Lower lobe of right lung (tissue), 2 donors: ENCODE data around the gene PRKN. TPM values are rescaled to one million over a fixed set of nuclear protein-coding genes. Genes with fewer than 3 reads are reported as not detected.

ENCODE experiments used
- ATAC-seq, 2 donors: fragments of 200-7000 bp; cut with Tn5 transposase; one replicate each; pipeline ENCODE4 v1.9.1; 2020 to 2022; ENCODE audit warnings: mild to moderate bottlenecking in 2 of 2, moderate library complexity in 2 of 2
- DNase-seq: peaks from one replicate; pipeline ENCODE4 v3.0.0-alpha.2; 2020
- H3K27ac ChIP-seq: fragments of 200-600 bp; one replicate; pipeline ENCODE4 v1.8.0; 2022
- H3K27me3 ChIP-seq: fragments of 200-600 bp; one replicate; pipeline ENCODE4 v1.8.0; 2022; ENCODE audit warnings: low read depth
- H3K36me3 ChIP-seq: fragments of 200-600 bp; one replicate; pipeline ENCODE4 v1.8.0; 2022; ENCODE audit warnings: mild to moderate bottlenecking
- H3K4me1 ChIP-seq: fragments of 200-600 bp; one replicate; pipeline ENCODE4 v1.8.0; 2022
- H3K4me3 ChIP-seq: fragments of 200-600 bp; one replicate; pipeline ENCODE4 v1.8.0; 2022; ENCODE audit warnings: mild to moderate bottlenecking
- H3K9me3 ChIP-seq: fragments of 200-600 bp; one replicate; pipeline ENCODE4 v1.8.0; 2022
- CTCF ChIP-seq: fragments of 200-600 bp; IDR thresholded peaks from one replicate; pipeline ENCODE4 v1.8.0; 2022; ENCODE audit warnings: antibody characterized with exemption, mild to moderate bottlenecking
- intact Hi-C: fragments of 100-400 bp; cut with DNase I; formaldehyde crosslinking; loops from one replicate; pipeline ENCODE4 v1.11.0; 2022
- total RNA-seq: library from RNA; stranded (reverse); fragmentation: NEBNext Ultra II Directional; extraction: Animal tissue kit (Norgen Biotek cat#: 25700); gene quantifications from one replicate; pipeline ENCODE4 v1.2.1, GENCODE V29; 2021
- donor health status: DM: no; HTN: yes; CAD: no; lungs with severe emphysema.

PRKN gene
- total RNA-seq, 1 donor from 2014 or later, result 6.1 TPM

- intact Hi-C loops, result no loop called here
- no peaks in the 10 kb centered on the region for H3K27me3 ChIP-seq
- DNase-seq, result no peak
- H3K9me3 ChIP-seq, result no peaks in the 10 kb centered on the region
- no peaks in the 10 kb centered on the region for H3K4me1 ChIP-seq
- no peak overlapping the region for H3K4me3 ChIP-seq
- ATAC-seq, result no peak
- no peak for TF ChIP-seq CTCF
- H3K27ac ChIP-seq, result no peak overlapping the region
- H3K36me3 ChIP-seq, result no peaks in the 10 kb centered on the region
Measured at GRCh38 chr6:162264581-162264980, 463.0 kb downstream of the PRKN start.

DNA sequence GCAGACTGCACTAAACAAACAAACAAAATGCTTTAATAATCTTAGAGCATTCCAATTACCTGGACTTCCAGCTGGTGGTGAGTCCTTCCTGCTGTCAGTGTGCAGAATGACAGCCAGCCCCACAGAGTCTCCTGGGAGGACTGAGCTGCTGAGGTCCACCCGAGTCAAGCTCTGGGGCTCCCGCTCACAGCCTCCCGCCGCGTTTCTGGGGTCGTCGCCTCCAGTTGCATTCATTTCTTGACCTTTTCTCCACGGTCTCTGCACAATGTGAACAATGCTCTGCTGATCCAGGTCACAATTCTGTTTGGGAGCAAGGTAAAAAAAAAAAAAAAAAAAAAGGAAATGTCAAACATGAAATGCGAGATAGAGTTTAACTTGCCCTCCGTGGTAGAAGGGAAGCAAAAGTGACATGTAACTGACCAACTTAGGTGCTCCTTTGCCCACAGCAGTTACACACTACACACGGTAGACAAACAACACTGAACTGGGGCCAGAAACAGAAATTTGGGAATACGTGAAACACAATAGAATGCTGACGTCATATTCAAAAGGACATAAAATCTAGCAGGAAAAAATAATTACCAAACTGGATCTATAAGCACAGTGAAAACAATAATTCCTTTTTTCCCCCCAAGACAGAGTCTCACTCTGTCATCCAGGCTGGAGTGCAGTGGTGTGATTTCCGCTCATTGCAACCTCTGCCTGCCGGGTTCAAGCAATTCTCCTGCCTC, 464.9 kb downstream of the PRKN start:
- Histone ChIP-seq H3K9me3 (no peaks in the 10 kb centered on the region), H3K4me1 (no peaks in the 10 kb centered on the region), H3K36me3 (no peaks in the 10 kb centered on the region), H3K27me3 (no peaks in the 10 kb centered on the region), H3K4me3 (no peak overlapping the region), H3K27ac (no peak overlapping the region)
- DNase-seq (no peak), ATAC-seq (no peak)
- TF ChIP-seq CTCF, result no peak
- intact Hi-C loops, result no loop called here

GRCh38 chr6:162261598-162261997, 466.0 kb downstream of the PRKN start:
- Histone ChIP-seq H3K27ac (no peak overlapping the region), H3K4me1 (no peaks in the 10 kb centered on the region), H3K36me3 (no peaks in the 10 kb centered on the region), H3K4me3 (no peak overlapping the region), H3K27me3 (no peaks in the 10 kb centered on the region), H3K9me3 (no peaks in the 10 kb centered on the region)
- TF ChIP-seq CTCF, result no peak
- ATAC-seq, result no peak
- no peak for DNase-seq
- intact Hi-C loops, result no loop called here

DNA sequence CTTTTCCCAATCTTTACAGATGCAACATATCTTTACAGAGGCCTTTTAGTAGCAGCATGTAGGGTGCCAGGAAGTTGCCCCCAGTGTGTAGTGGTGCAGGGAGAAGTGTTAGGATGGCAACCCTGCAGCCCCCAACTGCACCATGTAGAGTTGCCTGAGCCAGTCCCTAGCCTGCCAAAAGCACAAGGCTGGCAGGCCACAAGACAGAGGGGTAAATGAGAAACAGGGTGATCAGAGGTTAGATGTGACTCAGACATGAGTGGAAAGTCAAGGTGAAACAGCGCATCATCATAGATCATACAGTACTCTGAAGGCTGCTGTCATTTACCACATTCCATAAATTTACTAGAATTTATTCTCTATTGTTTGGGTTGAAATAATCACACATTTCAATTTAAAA, 467.5 kb downstream of the PRKN start:
- intact Hi-C loops, result no loop called here
- H3K4me1 ChIP-seq, result no peaks in the 10 kb centered on the region

GRCh38 chr6:162258647-162259046, 468.9 kb downstream of the PRKN start:
- no peak for DNase-seq

More for the DNA sequence above, 467.5 kb downstream of the PRKN start:
- Histone ChIP-seq H3K9me3 (no peaks in the 10 kb centered on the region), H3K27ac (no peak overlapping the region), H3K4me3 (no peak overlapping the region), H3K36me3 (no peaks in the 10 kb centered on the region), H3K27me3 (no peaks in the 10 kb centered on the region)
- no peak for TF ChIP-seq CTCF
- no peak for DNase-seq
- no peak for ATAC-seq

More at GRCh38 chr6:162258647-162259046, 468.9 kb downstream of the PRKN start:
- H3K4me1 ChIP-seq, result no peaks in the 10 kb centered on the region
- H3K27me3 ChIP-seq, result no peaks in the 10 kb centered on the region
- intact Hi-C loops, result no loop called here
- no peak overlapping the region for H3K27ac ChIP-seq
- no peak overlapping the region for H3K4me3 ChIP-seq
- no peak for ATAC-seq
- no peaks in the 10 kb centered on the region for H3K9me3 ChIP-seq
- TF ChIP-seq CTCF, result no peak
- no peaks in the 10 kb centered on the region for H3K36me3 ChIP-seq
